Measurements from ENCODE around the gene UTS2.

Gene UTS2

GRCh38 chr1:7862211-7863060, 9.6 kb upstream of the UTS2 start:
- no peak for DNase-seq

GRCh38 chr1:7861452-7861851, 8.6 kb upstream of the UTS2 start:
- DNase-seq = no peak

GRCh38 chr1:7860130-7860529, 7.3 kb upstream of the UTS2 start:
- no peak for DNase-seq

- no peak for DNase-seq
Observed at GRCh38 chr1:7859406-7859805, 6.5 kb upstream of the UTS2 start.

- DNase-seq = no peak
Observed at GRCh38 chr1:7857985-7858384, 5.1 kb upstream of the UTS2 start.

GRCh38 chr1:7857000-7857399, 4.1 kb upstream of the UTS2 start:
- DNase-seq = no peak

GRCh38 chr1:7856345-7856744, 3.5 kb upstream of the UTS2 start:
- DNase-seq = no peak

GRCh38 chr1:7853684-7854026, 790 bp upstream of the UTS2 start:
- DNase-seq = no peak

GRCh38 chr1:7850786-7851185, 2.1 kb downstream of the UTS2 start:
- DNase-seq = no peak

- DNase-seq = no peak
Observed at GRCh38 chr1:7847599-7847998, 5.3 kb downstream of the UTS2 start.

GRCh38 chr1:7846656-7847055, 6.2 kb downstream of the UTS2 start:
- DNase-seq = no peak

- DNase-seq = no peak
Observed at GRCh38 chr1:7845761-7846160, 7.1 kb downstream of the UTS2 start.

GRCh38 chr1:7842517-7842916, 10.3 kb downstream of the UTS2 start:
- no peak for DNase-seq

- DNase-seq = no peak
Observed at GRCh38 chr1:7839526-7839925, 13.3 kb downstream of the UTS2 start.

- DNase-seq = no peak
Observed at GRCh38 chr1:7838714-7839113, 14.2 kb downstream of the UTS2 start.

- no peak for DNase-seq
Observed at GRCh38 chr1:7833035-7833434, 19.8 kb downstream of the UTS2 start.

- DNase-seq = no peak
Observed at GRCh38 chr1:7831458-7831857, 21.4 kb downstream of the UTS2 start.

- no peak for DNase-seq
Observed at GRCh38 chr1:7827126-7827955, 25.5 kb downstream of the UTS2 start.

GRCh38 chr1:7826363-7826762, 26.5 kb downstream of the UTS2 start:
- no peak for DNase-seq

- DNase-seq = no peak
Observed at GRCh38 chr1:7824701-7825100, 28.2 kb downstream of the UTS2 start.

- DNase-seq = no peak
Observed at GRCh38 chr1:7821282-7821681, 31.6 kb downstream of the UTS2 start.

GRCh38 chr1:7813677-7814373, 39.0 kb downstream of the UTS2 start:
- DNase-seq = no peak

- DNase-seq = no peak
Observed at GRCh38 chr1:7811476-7811875, 41.4 kb downstream of the UTS2 start.

GRCh38 chr1:7810395-7810794, 42.5 kb downstream of the UTS2 start:
- no peak for DNase-seq

Measured in NCI-H526 (cell line).